Measurements from ENCODE around the gene ARHGAP24.
"Not testable (repeated sequence)": the region's sequence is repeated elsewhere in the genome, so short reads cannot be mapped to it uniquely, and the experiment has no call there.

Gene ARHGAP24

DNA sequence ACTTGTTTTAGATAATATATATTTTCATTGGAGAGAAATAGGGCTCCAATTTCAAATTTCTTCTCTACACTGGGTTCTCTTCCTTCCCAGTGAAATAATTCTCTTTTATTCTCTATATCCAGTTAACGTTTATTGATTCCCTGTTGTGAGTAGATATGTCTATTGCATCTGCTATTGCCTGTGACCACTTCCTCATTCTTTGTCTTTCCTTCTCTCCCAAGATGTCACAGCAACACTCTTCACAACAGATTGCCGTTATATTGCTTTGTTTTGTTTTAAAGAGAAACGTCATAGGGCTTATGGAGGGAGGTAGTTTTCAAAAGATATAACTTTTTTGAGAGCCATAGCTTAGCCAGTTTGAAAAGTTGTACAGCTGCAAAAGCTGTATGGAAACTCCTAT, 343.8 kb downstream of the ARHGAP24 start:
- POLR2A ChIA-PET = no interaction called here
- WGBS (ENCODE audit: insufficient coverage) = no CpG with 5 or more reads among the region's 3 CpGs
- no peak overlapping the region for H3K4me3 ChIP-seq (ENCODE audit: control insufficient read depth in 1 of 7, extremely low read depth in 1 of 7, insufficient read depth in 4 of 7, low read depth in 2 of 7, low read length in 6 of 7)
- H3K4me1 ChIP-seq (ENCODE audit: control extremely low read depth in 1 of 4, control insufficient read depth in 4 of 4, insufficient read depth in 4 of 4, low read length in 3 of 4) = peaks cover 0 to 5% (median 0%) of the 10 kb centered on the region in 4 experiments
- CTCF ChIA-PET = no interaction called here
- H3K27me3 ChIP-seq (replicated peaks in 2 of 5; ENCODE audit: control insufficient read depth in 4 of 5, insufficient read depth in 5 of 5, low read length in 4 of 5) = no peaks in the 10 kb centered on the region
- peak in 2 of 3 donors; percentile 24 to 43 for DNase-seq
- no peaks in the 10 kb centered on the region for H3K36me3 ChIP-seq (ENCODE audit: control insufficient read depth in 4 of 4, insufficient read depth in 4 of 4, low read length in 3 of 4)
- H3K9me3 ChIP-seq (ENCODE audit: control extremely low read depth in 1 of 5, control insufficient read depth in 4 of 5, insufficient read depth in 2 of 5, low read depth in 1 of 5, low read length in 4 of 5) = peaks cover 0 to 2% (median 0%) of the 10 kb centered on the region in 5 experiments
- no peak overlapping the region for H3K27ac ChIP-seq (ENCODE audit: insufficient read depth in 1 of 2, low read depth in 1 of 2, low read length in 2 of 2, poor library complexity in 1 of 2, severe bottlenecking in 2 of 2)

DNA sequence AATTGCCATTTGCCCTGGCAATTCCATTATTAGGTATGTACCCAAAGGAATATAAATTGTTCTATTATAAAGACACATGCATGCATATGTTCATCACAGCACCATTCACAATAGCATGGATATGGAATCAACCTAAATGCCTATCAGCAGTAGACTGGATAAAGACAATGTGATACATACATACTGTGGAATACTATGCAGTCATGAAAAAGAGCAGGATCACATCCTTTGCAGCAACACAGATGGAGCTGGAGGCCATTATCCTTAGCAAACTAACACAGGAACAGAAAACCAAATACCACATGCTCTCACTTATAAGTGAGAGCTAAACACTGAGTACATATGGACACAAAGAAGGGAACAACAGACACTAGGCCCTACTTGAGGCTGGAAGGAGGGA, 345.2 kb downstream of the ARHGAP24 start:
- H3K27me3 ChIP-seq (replicated peaks in 2 of 5; ENCODE audit: control insufficient read depth in 4 of 5, insufficient read depth in 5 of 5, low read length in 4 of 5); DNase-seq; CTCF ChIA-PET; H3K36me3 ChIP-seq (ENCODE audit: control insufficient read depth in 4 of 4, insufficient read depth in 4 of 4, low read length in 3 of 4); H3K27ac ChIP-seq (ENCODE audit: insufficient read depth in 1 of 2, low read depth in 1 of 2, low read length in 2 of 2, poor library complexity in 1 of 2, severe bottlenecking in 2 of 2); H3K4me1 ChIP-seq (ENCODE audit: control extremely low read depth in 1 of 4, control insufficient read depth in 4 of 4, insufficient read depth in 4 of 4, low read length in 3 of 4); H3K4me3 ChIP-seq (ENCODE audit: control insufficient read depth in 1 of 7, extremely low read depth in 1 of 7, insufficient read depth in 4 of 7, low read depth in 2 of 7, low read length in 6 of 7); POLR2A ChIA-PET; H3K9me3 ChIP-seq (ENCODE audit: control extremely low read depth in 1 of 5, control insufficient read depth in 4 of 5, insufficient read depth in 2 of 5, low read depth in 1 of 5, low read length in 4 of 5): not testable (repeated sequence)

DNA sequence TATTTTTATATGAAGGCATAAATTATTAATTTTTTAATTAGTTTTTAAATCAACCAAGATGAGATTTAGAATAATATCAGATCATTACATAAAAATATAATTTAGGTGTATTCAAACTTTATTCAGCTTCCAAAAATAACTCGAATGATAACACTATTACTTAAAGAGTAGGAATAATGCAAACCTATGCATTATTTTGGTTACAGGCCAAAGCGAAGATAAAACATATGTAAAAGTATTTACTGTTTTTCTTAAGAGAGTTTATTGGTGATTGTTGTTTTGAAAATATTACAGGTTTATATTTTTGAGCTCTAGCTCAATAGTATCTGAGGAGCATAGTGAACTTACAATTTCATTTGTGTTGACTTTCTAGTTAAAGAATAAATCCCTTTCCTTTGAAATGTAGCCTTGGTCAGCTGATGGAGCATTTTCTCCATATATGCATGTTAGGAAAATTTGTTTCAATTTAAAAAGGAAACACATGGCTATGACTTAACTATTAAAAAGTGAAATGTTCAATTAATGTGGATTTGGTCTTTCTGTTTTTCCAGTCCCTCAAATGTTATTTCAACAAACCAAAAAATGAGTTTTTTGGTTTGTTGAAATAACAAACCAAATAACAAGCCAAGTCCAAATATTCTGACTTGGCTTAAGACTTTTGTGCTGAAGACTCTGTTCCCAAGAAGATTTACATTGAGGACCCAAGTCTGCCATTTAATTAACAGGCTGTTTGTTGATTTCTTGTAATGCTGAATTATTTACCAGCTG, 346.9 kb downstream of the ARHGAP24 start:
- no CpG with 5 or more reads among the region's 2 CpGs for WGBS (ENCODE audit: insufficient coverage)
- DNase-seq = no peak
- H3K27me3 ChIP-seq (replicated peaks in 2 of 5; ENCODE audit: control insufficient read depth in 4 of 5, insufficient read depth in 5 of 5, low read length in 4 of 5) = no peaks in the 10 kb centered on the region
- peaks cover 0 to 2% (median 0%) of the 10 kb centered on the region in 5 experiments for H3K9me3 ChIP-seq (ENCODE audit: control extremely low read depth in 1 of 5, control insufficient read depth in 4 of 5, insufficient read depth in 2 of 5, low read depth in 1 of 5, low read length in 4 of 5)
- no peak overlapping the region for H3K27ac ChIP-seq (ENCODE audit: insufficient read depth in 1 of 2, low read depth in 1 of 2, low read length in 2 of 2, poor library complexity in 1 of 2, severe bottlenecking in 2 of 2)
- H3K4me3 ChIP-seq (ENCODE audit: control insufficient read depth in 1 of 7, extremely low read depth in 1 of 7, insufficient read depth in 4 of 7, low read depth in 2 of 7, low read length in 6 of 7) = no peak overlapping the region
- H3K4me1 ChIP-seq (ENCODE audit: control extremely low read depth in 1 of 4, control insufficient read depth in 4 of 4, insufficient read depth in 4 of 4, low read length in 3 of 4) = peaks cover 0 to 14% (median 6%) of the 10 kb centered on the region in 4 experiments
- no peaks in the 10 kb centered on the region for H3K36me3 ChIP-seq (ENCODE audit: control insufficient read depth in 4 of 4, insufficient read depth in 4 of 4, low read length in 3 of 4)
- POLR2A ChIA-PET = no interaction called here
- CTCF ChIA-PET = no interaction called here

DNA sequence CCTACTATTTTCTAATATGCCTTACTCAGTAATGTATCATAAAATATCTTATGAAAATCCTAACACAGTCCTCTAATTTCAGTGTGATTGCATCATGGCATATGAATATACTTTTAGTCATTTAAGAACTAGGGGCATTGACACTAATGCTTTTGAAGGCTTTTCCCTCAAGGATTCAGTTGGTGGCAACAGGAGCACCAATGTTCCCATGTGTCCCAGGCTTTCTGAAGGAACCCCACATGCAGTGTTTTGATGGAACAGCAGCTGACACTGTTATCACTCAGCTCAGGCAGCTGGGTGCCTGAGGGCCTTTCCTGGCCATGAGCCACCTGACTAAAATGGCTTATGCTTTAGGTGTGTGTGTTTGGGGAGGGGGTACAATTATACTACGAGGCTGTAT, 348.3 kb downstream of the ARHGAP24 start:
- ChIA-PET POLR2A (no interaction called here), CTCF (no interaction called here)
- Histone ChIP-seq H3K36me3 (ENCODE audit: control insufficient read depth in 4 of 4, insufficient read depth in 4 of 4, low read length in 3 of 4) (no peaks in the 10 kb centered on the region), H3K4me3 (ENCODE audit: control insufficient read depth in 1 of 7, extremely low read depth in 1 of 7, insufficient read depth in 4 of 7, low read depth in 2 of 7, low read length in 6 of 7) (no peak overlapping the region), H3K4me1 (ENCODE audit: control extremely low read depth in 1 of 4, control insufficient read depth in 4 of 4, insufficient read depth in 4 of 4, low read length in 3 of 4) (peaks cover 0 to 14% (median 6%) of the 10 kb centered on the region in 4 experiments), H3K27ac (ENCODE audit: insufficient read depth in 1 of 2, low read depth in 1 of 2, low read length in 2 of 2, poor library complexity in 1 of 2, severe bottlenecking in 2 of 2) (no peak overlapping the region), H3K27me3 (replicated peaks in 2 of 5; ENCODE audit: control insufficient read depth in 4 of 5, insufficient read depth in 5 of 5, low read length in 4 of 5) (no peaks in the 10 kb centered on the region), H3K9me3 (ENCODE audit: control extremely low read depth in 1 of 5, control insufficient read depth in 4 of 5, insufficient read depth in 2 of 5, low read depth in 1 of 5, low read length in 4 of 5) (peaks cover 0 to 2% (median 0%) of the 10 kb centered on the region in 5 experiments)
- WGBS (ENCODE audit: insufficient coverage) = no CpG with 5 or more reads among the region's 1 CpG
- DNase-seq = no peak

DNA sequence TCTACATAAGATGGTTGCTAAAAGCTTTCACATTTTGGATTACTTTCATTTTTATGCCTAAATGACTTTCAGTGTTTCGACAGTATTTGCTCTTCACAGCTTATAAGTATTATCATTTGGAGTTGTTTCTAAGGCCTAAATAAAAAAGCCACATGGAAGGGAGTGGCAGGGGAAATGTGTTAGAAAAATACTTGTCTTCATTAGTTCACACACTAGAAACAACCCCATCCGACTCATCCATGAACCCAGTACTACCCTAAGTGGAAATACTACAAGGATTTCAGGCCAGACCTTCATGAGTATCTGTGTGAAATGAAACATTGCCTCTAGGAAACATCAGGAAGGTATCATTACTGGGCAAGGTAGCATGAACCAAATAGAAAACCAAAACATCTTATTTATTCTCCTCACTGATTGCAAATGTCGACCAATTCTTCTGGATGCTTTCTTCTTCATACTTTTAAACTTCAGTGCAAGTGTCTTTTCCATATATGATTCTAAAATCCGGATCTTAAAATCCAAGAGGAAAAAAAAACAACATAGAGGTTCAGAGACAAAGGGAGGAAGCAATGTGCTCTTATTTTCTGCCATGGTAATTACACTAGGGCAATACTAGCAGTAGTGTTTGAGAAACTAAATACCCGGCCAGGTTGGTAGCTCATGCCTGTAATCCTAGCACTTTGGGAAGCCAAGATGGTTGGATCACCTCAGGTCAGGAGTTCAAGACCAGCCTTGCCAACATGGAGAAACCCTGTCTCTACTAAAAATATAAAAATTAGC, 349.4 kb downstream of the ARHGAP24 start:
- H3K27ac ChIP-seq (ENCODE audit: insufficient read depth in 1 of 2, low read depth in 1 of 2, low read length in 2 of 2, poor library complexity in 1 of 2, severe bottlenecking in 2 of 2) = no peak overlapping the region
- ChIA-PET POLR2A (no interaction called here), CTCF (no interaction called here)
- no peaks in the 10 kb centered on the region for H3K27me3 ChIP-seq (replicated peaks in 2 of 5; ENCODE audit: control insufficient read depth in 4 of 5, insufficient read depth in 5 of 5, low read length in 4 of 5)
- 100% methylated on average over 1 of the region's 5 CpGs for WGBS (ENCODE audit: insufficient coverage)
- DNase-seq = no peak
- H3K36me3 ChIP-seq (ENCODE audit: control insufficient read depth in 4 of 4, insufficient read depth in 4 of 4, low read length in 3 of 4) = no peaks in the 10 kb centered on the region
- H3K9me3 ChIP-seq (ENCODE audit: control extremely low read depth in 1 of 5, control insufficient read depth in 4 of 5, insufficient read depth in 2 of 5, low read depth in 1 of 5, low read length in 4 of 5) = peaks cover 0 to 2% (median 0%) of the 10 kb centered on the region in 5 experiments
- H3K4me1 ChIP-seq (ENCODE audit: control extremely low read depth in 1 of 4, control insufficient read depth in 4 of 4, insufficient read depth in 4 of 4, low read length in 3 of 4) = peaks cover 0 to 9% (median 6%) of the 10 kb centered on the region in 4 experiments
- H3K4me3 ChIP-seq (ENCODE audit: control insufficient read depth in 1 of 7, extremely low read depth in 1 of 7, insufficient read depth in 4 of 7, low read depth in 2 of 7, low read length in 6 of 7) = no peak overlapping the region

DNA sequence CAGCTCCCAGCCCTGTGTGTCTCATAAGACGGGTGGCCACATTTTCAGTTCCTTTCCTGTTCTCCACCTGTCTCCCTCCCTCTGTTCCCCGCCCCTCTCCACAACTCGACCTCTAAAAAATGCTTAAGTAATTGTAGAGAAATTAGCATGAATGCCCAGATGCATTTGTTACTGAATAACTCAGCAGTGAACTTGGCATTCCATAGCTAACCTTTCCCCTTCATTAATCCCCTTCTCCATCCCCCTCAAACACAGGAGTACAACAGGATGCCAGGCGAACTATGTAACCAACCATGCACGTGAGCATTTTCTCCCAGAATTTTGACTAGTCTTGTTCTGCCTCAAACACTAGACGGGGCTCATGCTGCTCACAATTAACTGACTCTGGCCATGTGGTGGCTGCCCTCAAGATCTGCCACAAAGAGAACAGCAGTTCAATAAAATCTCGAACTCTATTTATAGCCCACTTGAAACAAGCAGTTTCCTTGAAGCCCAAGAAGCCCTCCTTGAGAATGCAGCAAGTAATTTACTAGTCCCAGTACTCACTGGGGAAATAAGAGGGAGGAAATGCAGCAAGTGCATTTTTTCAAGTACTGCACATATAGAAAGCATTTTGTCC, 351.2 kb downstream of the ARHGAP24 start:
- peak overlapping the region in 1 of 7 experiments; percentile 4 for H3K4me3 ChIP-seq (ENCODE audit: control insufficient read depth in 1 of 7, extremely low read depth in 1 of 7, insufficient read depth in 4 of 7, low read depth in 2 of 7, low read length in 6 of 7)
- no peaks in the 10 kb centered on the region for H3K27me3 ChIP-seq (replicated peaks in 2 of 5; ENCODE audit: control insufficient read depth in 4 of 5, insufficient read depth in 5 of 5, low read length in 4 of 5)
- peak in 2 of 3 donors; percentile 21 to 34 for DNase-seq
- H3K36me3 ChIP-seq (ENCODE audit: control insufficient read depth in 4 of 4, insufficient read depth in 4 of 4, low read length in 3 of 4) = no peaks in the 10 kb centered on the region
- H3K27ac ChIP-seq (ENCODE audit: insufficient read depth in 1 of 2, low read depth in 1 of 2, low read length in 2 of 2, poor library complexity in 1 of 2, severe bottlenecking in 2 of 2) = no peak overlapping the region
- ChIA-PET CTCF (interaction anchor here (1.0 kb wide), 1 partner anchor 143 kb away, joined by 4 read pairs; no protein-coding TSS in a partner anchor), POLR2A (no interaction called here)
- 0% methylated on average over 4 of the region's 7 CpGs for WGBS (ENCODE audit: insufficient coverage)
- H3K4me1 ChIP-seq (ENCODE audit: control extremely low read depth in 1 of 4, control insufficient read depth in 4 of 4, insufficient read depth in 4 of 4, low read length in 3 of 4) = peaks cover 0 to 9% (median 6%) of the 10 kb centered on the region in 4 experiments
- no peaks in the 10 kb centered on the region for H3K9me3 ChIP-seq (ENCODE audit: control extremely low read depth in 1 of 5, control insufficient read depth in 4 of 5, insufficient read depth in 2 of 5, low read depth in 1 of 5, low read length in 4 of 5)

Measured in common myeloid progenitor, CD34-positive (primary cell).